22Rv1 (cell line): ENCODE results near the gene CORO1C.

Experiments
- H3K27ac ChIP-seq: fragments of 450-650 bp; 2 replicates; pipeline ENCODE4 v1.5.1; 2017
- CTCF ChIP-seq: fragments of 450-650 bp; IDR thresholded peaks from 2 replicates; pipeline ENCODE4 v1.5.1; 2017; ENCODE audit warnings: mild to moderate bottlenecking
- ZFX ChIP-seq: fragments of 450-650 bp; IDR thresholded peaks from 2 replicates; pipeline ENCODE4 v1.6.1; 2017; ENCODE audit warnings: antibody characterized with exemption, borderline replicate concordance

The CORO1C gene

GRCh38 chr12:108728820-108729611 lies 2.3 kb downstream of the CORO1C start:
- no peak for TF ChIP-seq ZFX
- no peak for TF ChIP-seq CTCF
- no peak overlapping the region for H3K27ac ChIP-seq

- no peak overlapping the region for H3K27ac ChIP-seq
- TF ChIP-seq ZFX (no peak), CTCF (no peak)
Measured at GRCh38 chr12:108727868-108728735, 3.2 kb downstream of the CORO1C start.

- no peak for TF ChIP-seq ZFX
- no peak for TF ChIP-seq CTCF
- H3K27ac ChIP-seq: no peak overlapping the region
Measured at GRCh38 chr12:108727161-108727560, 4.2 kb downstream of the CORO1C start.

- TF ChIP-seq CTCF: no peak
- no peak for TF ChIP-seq ZFX
- no peak overlapping the region for H3K27ac ChIP-seq
Measured at GRCh38 chr12:108724890-108725151, 6.5 kb downstream of the CORO1C start.

GRCh38 chr12:108724054-108724889 lies 7.0 kb downstream of the CORO1C start:
- H3K27ac ChIP-seq: no peak overlapping the region
- no peak for TF ChIP-seq ZFX
- TF ChIP-seq CTCF: no peak

- TF ChIP-seq CTCF (no peak), ZFX (no peak)
- H3K27ac ChIP-seq: no peak overlapping the region
Measured at GRCh38 chr12:108722992-108723766, 8.1 kb downstream of the CORO1C start.
